HG02884 (cell line): ENCODE data around the gene APEX1.
A peak's percentile ranks its signal among the peaks of the same experiment; 100 is the strongest.

ENCODE experiments used
- ATAC-seq: cut with Tn5 transposase; IDR thresholded peaks from one replicate; pipeline ENCODE4 v1.9.1; 2021; ENCODE audit warnings: mild to moderate bottlenecking, moderate library complexity; ENCODE audit not compliant: unreplicated experiment

APEX1 gene

GRCh38 chr14:20454516-20455354, at the start of gene APEX1, which contains the start of gene OSGEP:
Gene APEX1, plus strand, starts transcription at chr14:20455226. Its CDS starts 420 bp downstream, at chr14:20455646.
Gene OSGEP, minus strand, starts transcription at chr14:20454812. Its CDS starts 129 bp downstream, at chr14:20454683.
- ATAC-seq = peak; percentile 85

DNA sequence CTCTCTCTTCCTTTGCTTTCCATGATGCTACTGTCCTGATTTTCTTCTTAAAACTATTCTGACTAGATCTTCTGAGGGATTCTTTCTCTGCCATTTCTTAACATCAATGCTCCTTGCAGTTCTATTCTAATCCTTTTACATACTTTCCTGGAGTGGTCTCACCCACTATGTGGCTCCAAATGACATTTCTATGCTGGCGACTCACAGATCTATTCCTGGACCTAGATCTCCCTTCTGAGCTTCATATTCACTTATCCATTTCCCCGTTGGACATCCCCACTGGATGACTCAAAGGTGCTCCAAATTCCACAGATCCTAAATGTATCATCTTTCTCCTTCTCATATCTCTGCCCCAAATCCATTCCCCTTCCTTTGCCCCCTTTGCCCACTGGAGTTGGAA, 45.8 kb upstream of the APEX1 start:
- no peak for ATAC-seq

DNA sequence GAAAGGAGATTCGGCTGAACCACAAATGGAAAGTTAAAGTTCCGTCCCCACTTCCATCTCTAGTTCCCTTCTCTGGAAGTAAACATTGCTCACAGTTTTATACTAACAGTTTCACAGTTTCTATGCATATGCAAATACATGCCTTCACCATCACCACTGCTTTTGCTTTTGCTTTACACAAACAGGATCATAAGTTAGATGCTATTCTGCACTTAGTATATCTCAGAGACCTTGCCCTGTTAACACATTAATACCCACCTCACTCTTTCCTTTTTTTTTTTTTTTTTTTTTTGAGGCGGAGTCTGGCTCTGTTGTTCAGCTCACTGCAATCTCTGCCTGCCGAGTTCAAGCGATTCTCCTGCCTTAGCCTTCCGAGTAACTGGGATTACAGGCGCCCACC, 42.6 kb upstream of the APEX1 start:
- ATAC-seq = peak; percentile 43

- peak; percentile 56 for ATAC-seq
Measured at GRCh38 chr14:20412876-20413743, 41.9 kb upstream of the APEX1 start, which contains the start of gene TEP1. Gene TEP1, minus strand, starts transcription at chr14:20413501. Its CDS starts 5,062 bp downstream, at chr14:20408439.

DNA sequence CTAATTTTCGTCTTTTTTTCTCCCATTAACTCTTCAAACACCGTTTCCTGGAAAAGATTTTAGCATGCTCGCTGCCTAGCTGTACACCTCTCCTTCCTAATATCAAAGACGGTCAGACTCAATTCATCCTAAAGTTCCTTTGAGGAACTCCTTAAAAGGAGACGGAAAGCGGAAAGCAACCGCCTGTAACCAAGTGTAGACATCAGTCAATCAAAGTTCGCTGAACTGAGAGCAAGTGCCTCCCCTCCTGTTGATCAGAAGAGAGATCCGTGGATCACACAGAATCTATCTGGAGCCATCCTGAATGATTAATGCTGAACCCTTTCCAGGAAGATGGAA, 41.3 kb upstream of the APEX1 start:
- no peak for ATAC-seq

DNA sequence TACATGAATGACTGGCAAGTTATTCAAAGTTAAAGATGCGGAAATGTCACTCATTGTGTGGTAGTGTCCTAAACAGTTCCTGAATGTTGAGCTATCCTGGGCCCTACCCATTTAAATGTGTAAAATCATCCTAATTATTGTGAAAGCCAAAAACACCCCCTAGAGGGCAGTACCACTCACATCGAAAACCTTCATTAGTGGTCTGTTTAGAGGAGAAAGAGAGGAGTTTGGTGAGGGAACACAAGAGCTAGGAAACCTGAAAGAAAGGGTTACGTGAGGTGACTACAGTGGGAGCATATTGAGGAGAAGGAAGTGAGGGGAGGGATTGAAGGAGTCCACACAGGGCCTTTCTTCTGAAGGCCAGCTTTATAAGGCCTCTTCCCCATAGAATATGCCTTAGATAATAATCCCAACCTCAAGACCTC, 39.2 kb upstream of the APEX1 start:
- peak; percentile 44 for ATAC-seq

DNA sequence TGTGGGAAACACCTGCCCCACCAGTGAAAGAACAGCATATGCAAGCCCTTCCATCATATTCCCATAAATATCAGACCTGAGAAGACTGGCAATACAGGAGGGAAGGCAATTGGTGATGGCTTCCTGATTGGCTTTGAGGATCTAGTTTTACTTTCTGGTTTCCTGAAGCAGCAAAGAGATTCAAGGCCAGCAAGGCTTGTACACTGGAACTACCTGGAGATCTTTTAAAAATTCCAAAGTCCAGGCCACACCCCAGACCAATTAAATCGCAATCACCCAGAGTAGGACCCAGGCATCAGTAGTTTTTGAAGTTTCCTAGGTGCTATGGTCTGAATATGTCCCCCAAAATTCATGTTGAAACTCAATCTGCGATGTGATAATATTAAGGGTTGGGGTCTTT, 38.8 kb upstream of the APEX1 start:
- no peak for ATAC-seq

- ATAC-seq = no peak
Measured at GRCh38 chr14:20417250-20418186, 37.5 kb upstream of the APEX1 start.

- no peak for ATAC-seq
Measured at GRCh38 chr14:20418501-20418909, 36.5 kb upstream of the APEX1 start.

DNA sequence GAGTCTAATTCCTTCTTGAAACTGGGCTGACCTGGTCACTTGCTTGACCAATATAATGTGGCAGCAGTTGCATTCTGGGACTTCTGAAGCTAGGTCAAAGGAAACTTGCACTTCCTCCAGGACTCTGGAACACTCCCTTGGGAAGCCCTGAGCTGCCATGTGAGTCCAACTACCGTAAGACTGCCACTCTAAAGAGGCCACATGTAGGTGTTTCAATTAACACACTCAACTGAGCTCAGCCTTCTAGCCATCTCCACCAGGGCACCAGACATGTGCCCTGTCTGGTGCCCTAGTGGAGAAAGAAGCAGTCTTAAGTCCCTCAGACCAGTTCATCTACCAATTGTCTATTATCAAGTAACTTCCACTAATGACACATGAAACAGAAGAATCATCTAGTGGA, 35.6 kb upstream of the APEX1 start:
- ATAC-seq = no peak

- ATAC-seq = no peak
Measured at GRCh38 chr14:20421267-20421666, 33.8 kb upstream of the APEX1 start.

DNA sequence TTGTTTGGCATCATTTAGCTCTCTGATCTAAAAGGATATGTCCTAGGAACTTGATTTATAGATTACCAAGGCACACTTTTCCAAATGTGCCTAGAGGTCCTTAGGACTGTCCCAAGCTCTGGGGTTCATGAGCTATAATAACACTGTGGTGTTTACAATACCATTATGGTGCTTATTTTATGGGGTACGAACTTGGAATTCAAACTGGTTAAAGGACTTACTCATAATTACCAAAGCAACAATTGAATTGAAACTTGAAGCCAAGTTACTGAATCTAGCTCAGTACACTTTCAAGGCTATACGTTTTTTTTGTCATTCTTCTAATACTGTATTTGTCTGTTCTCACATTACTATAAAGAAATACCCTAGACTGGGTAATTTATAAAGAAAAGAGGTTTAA, 32.1 kb upstream of the APEX1 start:
- ATAC-seq = no peak

DNA sequence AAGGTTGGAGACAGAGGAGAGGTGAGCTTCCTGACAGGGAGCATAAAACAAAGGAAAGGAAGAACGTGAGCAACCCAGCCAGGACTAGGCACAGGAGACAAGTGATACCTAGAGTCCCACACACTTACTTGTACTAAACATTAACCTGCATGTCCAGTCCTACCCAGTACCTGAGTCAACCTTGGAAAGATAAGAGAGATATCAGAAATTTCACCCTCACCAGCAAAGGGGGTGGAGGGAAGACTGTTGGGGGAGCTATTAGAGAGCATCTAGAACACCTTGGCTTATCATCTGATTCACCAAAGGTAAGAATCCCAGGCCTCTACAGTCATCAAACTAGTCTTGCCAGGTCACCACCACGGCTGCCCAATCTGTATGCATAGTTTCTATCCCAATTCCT, 30.2 kb upstream of the APEX1 start:
- ATAC-seq = no peak

- peak; percentile 71 for ATAC-seq
Measured at GRCh38 chr14:20427231-20428009, 27.6 kb upstream of the APEX1 start.

- peak; percentile 44 for ATAC-seq
Measured at GRCh38 chr14:20428010-20428365, 27.0 kb upstream of the APEX1 start.

- ATAC-seq = no peak
Measured at GRCh38 chr14:20428802-20429201, 26.2 kb upstream of the APEX1 start.

DNA sequence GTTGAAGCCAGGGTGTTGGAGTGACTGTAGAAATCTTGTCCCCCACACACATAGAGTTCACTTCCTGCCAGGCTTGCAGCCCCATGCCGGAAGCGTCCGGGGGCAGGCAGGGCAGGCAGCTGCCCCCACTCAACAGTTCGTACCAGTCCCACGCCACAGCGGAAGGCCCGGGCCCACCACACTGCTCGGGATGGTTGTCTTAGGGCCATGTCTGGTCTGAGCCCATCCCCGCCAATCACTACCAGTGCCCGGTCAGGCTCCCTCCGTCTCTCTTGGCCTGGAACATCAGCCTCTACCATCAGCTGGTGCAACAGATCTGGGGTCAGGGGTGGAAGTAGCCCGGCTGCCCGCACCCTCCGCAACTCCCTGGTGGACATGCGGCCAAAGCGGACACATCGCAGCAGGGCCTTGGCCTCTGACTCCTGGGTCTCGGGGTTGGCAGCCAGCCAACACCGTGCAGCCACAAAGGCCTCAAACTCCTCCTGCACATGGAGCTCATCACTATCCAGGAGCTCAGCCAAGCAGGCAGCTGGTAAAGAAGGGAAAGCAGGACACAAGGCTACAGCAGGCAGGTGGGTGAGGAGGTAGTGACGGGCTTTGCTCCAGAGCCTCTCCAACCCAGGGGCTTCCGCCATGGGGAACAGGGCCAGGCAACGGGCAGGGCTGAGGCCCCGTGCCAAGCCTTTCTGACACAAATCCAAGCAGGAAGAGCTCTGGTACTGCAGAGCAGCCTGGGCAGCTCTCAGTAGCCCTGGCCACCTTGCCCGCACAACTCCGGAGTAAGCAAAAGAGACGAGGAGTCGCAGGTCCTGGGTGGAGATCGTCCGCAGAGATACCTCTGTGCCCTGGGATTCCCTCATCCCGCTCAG, 25.0 kb upstream of the APEX1 start:
- no peak for ATAC-seq

DNA sequence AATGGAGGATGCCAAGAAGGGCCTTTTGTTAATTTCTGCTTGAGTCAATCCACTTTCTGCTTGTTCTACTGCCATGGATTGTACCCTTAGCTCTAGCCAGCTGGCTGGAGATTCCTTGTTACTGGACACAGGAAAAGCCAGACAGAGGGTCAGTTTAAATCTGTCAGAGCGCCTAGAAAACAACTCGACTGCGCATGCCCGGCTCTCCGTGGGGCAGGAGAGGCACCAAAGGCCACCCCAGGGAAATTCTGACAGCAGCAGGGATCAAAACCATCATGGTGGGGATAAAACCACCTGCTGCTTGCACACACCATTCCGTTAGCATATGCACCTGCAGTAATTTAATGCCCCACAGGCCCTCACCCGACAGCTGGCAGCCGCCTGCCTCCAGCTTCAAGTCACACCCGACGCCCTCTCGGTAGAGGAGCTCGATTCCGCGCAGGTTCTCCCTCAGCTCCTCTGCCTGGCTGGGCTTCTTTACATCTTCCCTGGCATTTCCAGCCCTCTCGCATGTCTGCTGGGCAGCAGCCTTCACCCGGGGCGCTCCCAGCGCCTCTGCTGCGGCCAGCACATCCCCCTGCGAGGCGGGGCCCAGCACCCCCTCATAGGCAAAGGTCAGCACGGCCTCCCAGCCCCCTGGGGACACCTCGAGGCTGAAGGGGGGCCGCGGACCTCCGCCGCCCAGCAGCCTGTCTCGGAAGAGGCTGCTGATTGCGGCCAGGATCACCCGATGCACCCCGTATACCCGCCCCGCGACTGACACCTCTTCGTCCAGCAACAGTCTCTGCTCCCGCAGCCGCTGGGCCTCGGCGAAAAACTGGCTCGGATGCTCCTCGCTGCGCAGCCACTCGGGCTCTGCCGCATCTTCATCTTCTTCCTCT, 20.1 kb upstream of the APEX1 start:
- no peak for ATAC-seq
